ENCODE results near the gene PTH1R.

PTH1R gene

GRCh38 chr3:46883054-46883829, 5.7 kb downstream of the PTH1R start:
- DNase-seq: no peak

DNA sequence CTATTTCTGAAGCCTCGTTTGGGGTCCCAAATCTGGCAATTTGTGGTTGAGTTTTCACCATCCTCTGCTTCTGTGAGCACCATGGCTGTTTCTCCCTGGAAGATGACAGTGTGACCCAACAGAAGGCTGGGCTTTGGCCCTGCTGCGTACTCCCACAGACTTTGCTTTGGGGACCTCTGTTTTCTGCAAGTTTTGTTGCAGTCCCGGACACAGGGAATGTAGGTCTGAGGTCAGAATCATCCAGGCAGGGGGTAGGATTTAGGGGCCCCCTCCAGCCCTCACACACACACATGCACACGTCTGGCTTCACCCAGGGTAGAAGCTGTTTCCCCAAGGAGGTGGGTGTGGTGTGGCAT, 6.3 kb downstream of the PTH1R start:
- DNase-seq: no peak

GRCh38 chr3:46884427-46884826, 6.9 kb downstream of the PTH1R start:
- no peak for DNase-seq

DNA sequence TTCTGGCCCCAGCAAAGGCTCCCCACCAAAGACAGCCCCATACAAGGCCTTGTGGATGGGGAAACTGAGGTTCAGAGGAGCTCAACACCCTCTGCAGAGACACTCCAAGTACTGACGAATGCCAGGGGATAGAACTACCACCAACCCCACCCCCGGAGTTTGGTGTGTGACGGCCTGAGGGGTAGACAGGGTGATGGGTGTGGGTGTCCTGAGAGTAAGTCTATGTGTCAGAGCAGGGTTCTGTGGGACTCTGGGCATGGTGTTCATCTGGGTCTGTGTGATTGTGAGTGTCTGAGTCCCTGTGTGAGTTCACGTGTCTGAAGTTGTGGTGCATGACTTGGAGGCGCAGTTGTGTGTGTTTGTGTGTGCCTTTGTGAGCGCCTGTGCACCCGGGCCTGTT, 7.4 kb downstream of the PTH1R start:
- DNase-seq: no peak

DNA sequence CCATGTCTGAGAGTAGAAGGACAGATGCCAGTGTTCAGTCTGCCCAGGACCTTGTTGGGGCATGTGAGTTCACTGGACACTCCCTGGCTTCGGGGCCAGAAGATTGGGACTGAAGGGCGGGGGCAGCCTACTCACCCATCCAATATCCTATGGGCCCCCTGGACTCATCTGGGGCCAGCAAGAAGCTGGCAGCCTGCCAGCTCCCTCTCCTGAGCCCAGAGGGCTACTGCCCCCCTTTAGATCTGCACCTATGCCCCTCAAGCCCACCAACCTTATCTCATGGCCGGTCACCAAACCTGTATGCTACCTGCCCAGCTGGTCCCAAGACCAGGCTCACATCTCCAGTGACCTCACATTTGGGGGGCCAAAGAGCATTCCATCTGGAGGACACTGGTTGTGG, 8.1 kb downstream of the PTH1R start:
- DNase-seq: no peak

GRCh38 chr3:46887980-46888494, 10.5 kb downstream of the PTH1R start:
- no peak for DNase-seq

GRCh38 chr3:46888705-46889104, 11.2 kb downstream of the PTH1R start:
- DNase-seq: no peak

DNA sequence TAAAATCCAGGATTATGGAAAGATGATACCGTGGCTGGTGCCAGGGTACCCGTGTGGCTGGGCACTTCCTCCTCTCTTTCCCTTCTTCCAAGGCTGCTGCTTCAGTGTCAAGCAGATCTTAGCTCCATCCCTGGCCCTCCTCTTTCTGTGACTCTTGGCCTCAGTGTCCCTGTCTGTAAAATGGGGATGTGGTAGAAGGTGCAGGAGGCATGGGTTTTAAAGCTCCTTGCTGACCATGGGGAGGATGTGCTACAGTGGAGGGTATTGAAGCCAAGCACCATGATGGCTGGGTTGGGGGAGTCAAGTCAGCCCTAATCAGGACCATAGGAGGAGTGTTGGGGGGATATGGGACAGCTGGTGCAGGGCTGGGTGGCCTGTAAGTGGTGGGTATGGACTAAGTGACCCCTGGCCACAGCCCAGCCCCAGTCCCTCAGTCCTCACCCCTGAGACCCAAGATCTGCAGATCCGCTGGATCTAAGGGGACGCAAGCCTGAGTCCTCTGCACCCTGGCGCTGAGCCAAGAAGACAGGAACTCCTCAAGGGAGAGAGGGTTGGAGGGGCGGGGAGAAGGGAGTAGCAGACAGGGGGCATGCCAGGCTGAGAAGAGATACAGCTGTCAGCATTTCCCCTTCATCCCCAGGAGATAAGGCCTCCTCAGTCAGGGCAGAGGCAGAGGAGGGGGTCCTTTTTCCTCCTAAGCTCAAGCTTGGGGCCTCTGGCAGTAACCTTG, 12.0 kb downstream of the PTH1R start:
- DNase-seq: no peak

- no peak for DNase-seq
Measured at GRCh38 chr3:46890132-46890531, 12.6 kb downstream of the PTH1R start.

DNA sequence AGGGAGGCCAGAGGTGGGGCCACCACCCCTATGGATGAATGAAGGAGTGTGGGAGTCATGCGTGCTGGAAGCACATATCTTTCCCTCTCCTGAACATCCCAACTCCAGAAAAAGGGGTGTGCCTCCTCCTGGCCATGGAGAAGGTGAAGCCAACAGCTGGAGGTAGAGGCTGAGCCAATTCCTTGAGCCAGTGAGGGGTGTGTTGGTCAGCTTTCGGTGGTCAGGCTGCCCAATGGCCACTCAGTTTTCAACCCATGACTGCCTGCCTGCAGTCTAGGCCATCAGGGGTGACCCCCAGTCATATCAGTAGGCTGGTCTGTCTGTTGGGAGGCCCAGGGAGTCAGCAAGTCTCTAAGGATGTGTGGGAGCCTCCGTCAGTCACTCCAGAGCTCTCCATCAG, 13.6 kb downstream of the PTH1R start:
- no peak for DNase-seq

DNA sequence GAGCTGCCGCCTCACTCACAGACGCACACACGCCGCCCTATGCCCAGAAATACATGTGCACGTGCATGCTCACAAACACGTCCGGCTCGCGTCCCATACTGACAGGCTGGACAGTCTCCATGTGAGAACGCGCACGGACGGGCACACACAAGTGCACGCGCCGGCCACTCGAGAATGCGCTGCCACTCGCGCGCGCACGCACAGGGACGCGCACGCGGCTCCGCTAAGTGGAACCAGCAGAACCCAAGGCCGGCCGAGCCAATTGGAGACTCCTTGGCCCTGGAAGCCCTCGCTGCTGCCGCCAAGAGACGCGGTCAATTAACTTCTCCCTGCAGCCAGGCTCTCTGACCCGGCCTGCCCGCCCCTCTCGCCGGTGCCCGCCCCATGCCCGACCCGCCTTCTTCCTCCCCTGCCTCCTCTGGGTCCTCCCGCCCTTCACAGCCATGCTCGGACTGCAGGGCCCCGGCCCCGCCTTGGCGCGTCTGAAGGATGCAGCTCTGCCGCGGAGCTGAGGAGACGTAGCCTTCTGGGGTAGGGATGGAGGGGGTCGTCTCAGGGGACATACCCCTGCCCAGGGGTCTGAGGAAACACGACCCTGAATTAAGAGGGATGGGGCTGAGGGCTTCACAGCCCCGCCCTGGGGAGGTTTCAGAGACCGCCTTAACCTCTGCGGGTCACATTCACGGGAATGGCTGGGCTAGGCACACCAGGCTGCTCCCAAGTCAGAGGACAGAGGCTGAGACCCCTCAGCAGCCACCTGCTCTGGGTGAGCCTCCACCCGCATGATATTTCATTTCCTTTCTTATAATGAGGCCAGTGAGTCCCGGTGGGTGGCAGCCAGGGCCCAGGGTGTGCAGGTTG, 15.0 kb downstream of the PTH1R start:
- DNase-seq: no peak

GRCh38 chr3:46893146-46893748, 15.7 kb downstream of the PTH1R start:
- no peak for DNase-seq

- DNase-seq: no peak
Measured at GRCh38 chr3:46893763-46894162, 16.2 kb downstream of the PTH1R start.

DNA sequence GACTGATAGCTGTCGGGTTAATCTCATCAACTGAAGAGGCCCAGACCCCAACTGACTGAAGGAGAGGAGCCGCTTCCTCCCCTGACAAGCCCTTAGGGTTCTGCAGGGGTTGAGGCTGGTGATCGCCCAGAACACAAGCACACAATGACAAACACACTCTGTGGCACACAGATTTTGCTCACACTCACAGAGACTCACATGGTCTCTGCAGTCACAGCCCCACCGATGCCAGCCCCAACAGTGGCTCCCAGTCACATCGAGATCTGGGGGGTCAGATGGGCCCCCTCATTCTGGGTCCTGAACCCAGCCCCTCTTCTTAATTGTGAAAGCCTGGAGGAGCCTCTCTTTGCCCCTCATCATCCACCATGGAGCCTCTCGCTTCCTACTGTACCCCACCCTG, 16.7 kb downstream of the PTH1R start:
- DNase-seq: no peak

GRCh38 chr3:46895204-46895660, 17.7 kb downstream of the PTH1R start:
- peak; percentile 76 to 83 for DNase-seq

DNA sequence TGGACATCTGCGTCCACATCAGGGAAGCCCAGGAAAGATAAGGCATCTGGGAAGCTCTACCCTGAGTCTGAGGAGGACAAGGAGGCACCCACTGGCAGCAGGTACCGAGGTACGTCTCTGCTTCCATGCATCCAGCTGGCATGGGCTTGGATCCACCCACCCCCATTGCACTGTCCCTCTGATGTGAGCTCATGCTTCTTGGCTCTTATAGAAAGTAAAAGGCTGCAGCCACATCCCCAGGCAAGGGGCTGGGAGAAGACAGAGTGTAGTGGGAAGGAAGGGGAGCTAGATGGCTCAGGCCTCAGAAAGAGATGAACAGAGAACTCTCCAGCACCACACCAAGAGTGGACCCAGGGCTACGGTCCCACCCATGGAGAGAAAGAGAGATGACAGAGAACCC, 18.2 kb downstream of the PTH1R start:
- DNase-seq: no peak

DNA sequence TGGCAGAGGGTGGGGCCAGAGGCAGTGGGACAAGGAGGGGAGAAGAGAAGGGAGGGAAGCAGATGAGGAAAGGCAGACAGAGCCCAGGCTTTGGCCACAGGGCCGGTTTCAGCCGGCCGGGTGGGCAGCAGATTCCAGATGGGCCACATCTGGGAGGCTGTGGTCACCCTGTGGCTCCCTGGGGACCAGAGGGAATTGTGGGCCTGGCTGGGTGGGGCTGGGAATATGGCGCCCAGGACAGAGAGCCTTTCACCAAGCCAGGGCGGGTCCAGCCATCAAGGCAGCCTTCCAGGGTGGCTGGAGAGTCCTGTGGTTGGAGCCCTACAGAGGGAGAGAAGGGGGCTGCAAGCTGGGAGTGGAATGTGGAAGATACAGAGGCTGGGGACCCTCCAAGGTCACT, 18.9 kb downstream of the PTH1R start:
- no peak for DNase-seq

DNA sequence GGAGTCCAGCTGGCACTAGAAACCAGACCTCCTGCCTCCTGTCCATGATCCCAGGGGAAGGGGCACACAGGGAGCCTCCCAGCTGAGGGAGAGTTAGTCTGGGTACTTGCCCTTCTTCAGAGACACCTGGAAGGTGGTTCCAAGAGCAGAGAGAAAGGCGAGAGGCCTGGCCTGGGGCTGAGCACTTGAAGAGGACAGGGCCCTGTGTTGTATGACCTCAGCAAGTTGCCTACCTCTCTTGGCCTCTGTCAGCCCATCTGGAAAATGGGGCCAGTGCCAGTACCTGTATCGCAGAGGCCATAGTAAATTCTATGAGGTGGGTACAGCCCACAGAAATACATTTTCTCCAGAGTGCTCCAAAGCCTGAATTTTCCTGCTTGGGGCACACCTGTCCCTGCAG, 19.5 kb downstream of the PTH1R start:
- no peak for DNase-seq

DNA sequence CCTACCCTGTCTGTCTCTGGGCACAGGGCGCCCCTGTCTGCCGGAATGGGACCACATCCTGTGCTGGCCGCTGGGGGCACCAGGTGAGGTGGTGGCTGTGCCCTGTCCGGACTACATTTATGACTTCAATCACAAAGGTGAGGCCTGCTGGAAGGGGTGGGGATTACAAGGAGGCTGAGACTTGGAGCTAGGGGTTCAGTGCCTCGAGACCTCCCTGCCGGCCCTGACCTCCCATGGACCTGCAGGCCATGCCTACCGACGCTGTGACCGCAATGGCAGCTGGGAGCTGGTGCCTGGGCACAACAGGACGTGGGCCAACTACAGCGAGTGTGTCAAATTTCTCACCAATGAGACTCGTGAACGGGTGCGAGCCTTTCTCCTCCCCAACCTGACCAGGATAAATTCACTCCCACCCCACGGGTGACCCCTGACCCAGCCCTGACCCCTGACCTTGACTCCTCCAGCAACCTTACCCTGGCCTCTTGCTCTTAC, 20.4 kb downstream of the PTH1R start:
- DNase-seq: no peak

DNA sequence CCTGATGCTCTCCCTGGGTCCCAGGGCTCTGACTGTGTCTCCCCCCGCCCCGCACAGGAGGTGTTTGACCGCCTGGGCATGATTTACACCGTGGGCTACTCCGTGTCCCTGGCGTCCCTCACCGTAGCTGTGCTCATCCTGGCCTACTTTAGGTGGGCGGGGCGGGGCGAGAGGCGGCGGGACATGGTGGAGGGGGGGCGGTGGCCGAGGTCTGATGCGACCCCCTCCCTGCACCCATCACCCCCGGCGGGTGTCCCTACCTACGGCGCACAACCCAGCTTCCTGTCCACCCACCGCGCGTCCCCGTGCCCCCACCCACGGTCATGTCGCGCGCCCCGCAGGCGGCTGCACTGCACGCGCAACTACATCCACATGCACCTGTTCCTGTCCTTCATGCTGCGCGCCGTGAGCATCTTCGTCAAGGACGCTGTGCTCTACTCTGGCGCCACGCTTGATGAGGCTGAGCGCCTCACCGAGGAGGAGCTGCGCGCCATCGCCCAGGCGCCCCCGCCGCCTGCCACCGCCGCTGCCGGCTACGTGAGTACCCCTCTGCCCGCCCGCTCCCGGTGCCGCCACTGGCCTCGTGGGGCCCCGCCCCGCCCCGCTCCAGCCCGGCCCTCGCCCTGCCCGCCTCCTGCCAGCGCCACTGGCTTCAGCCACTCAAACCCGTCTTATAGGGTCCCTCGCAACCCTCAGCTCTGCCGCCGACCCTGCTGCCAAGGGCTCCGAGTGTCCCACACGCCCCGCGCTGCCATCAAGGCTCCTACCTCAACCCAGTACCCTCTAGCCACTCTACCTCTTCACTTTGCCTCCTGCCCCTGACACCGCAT, 21.0 kb downstream of the PTH1R start:
- DNase-seq: no peak

GRCh38 chr3:46899151-46900006, 21.9 kb downstream of the PTH1R start:
- no peak for DNase-seq

Measured in activated CD4-positive, alpha-beta T cell treated with anti-CD3 and anti-CD28 coated beads for 4 hours (primary cell).